MM.1S (cell line): Measurements from ENCODE around the gene GRIK5.

Source experiments
- EZH2phosphoT487 ChIP-seq: fragments of 300-600 bp; sonication (generic); IDR thresholded peaks from 2 replicates; pipeline ENCODE4 v1.6.1; 2018; ENCODE audit warnings: antibody characterized with exemption, low read length
- TF ChIP-seq, protein P1 (sequence below): fragments of 300-600 bp; sonication (generic); IDR thresholded peaks from 2 replicates; pipeline ENCODE4 v1.5.1; 2016; ENCODE audit warnings: antibody characterized with exemption, low read length, mixed read lengths

DNA sequence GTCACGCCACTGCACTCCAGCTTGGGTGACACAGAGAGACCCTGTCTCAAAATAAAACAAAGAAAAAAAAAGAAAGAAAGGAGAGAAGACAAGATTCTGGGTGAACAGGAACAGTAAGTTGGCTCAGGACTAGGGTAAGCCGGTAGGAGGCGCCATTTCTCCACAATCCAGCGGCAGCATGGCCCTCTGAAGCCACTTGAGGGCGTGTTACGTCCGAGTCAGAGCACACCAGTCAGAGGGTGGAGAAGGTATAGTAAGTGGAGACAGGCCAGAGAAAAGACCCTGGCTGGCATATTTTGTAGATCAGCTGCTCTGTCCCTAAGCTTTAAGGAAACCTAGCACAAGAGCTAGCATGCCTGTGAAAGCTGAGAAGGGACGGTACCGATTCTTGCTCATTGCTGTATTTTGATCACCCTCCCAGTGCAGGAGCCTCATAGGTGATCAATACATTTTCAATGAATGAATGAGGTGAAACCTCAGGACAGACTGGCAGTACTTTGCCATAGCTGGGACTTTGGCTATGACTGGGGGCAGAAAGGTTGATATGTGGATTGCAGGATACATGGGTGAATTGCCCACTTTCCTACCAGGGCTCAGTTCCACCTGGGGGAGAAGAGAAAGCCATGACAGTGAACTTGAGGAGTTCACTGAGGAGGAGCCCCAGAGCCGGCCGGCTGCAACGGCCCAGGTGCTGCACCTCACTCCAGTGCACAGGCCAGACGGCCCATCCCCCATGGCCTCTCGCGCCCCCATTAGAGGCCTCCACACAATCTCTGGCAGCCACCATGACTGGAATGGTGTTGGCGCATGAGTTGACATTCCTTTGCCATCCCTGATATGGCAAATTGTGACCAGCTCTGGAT, 38.8 kb upstream of the GRIK5 start:
- TF ChIP-seq, protein P1, sequence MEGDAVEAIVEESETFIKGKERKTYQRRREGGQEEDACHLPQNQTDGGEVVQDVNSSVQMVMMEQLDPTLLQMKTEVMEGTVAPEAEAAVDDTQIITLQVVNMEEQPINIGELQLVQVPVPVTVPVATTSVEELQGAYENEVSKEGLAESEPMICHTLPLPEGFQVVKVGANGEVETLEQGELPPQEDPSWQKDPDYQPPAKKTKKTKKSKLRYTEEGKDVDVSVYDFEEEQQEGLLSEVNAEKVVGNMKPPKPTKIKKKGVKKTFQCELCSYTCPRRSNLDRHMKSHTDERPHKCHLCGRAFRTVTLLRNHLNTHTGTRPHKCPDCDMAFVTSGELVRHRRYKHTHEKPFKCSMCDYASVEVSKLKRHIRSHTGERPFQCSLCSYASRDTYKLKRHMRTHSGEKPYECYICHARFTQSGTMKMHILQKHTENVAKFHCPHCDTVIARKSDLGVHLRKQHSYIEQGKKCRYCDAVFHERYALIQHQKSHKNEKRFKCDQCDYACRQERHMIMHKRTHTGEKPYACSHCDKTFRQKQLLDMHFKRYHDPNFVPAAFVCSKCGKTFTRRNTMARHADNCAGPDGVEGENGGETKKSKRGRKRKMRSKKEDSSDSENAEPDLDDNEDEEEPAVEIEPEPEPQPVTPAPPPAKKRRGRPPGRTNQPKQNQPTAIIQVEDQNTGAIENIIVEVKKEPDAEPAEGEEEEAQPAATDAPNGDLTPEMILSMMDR = peak; percentile 100
- no peak for TF ChIP-seq EZH2phosphoT487
